Prostate gland (tissue), 2 donors: Measurements from ENCODE around the gene SUZ12.
"Not testable (repeated sequence)": the region's sequence is repeated elsewhere in the genome, so short reads cannot be mapped to it uniquely, and the experiment has no call there.

Experiments
- CTCF ChIP-seq, 4 experiments: fragments of 200-600 bp in 2 of 4; fragments of 450-650 bp in 2 of 4; sonication (generic) in 2 of 4; IDR thresholded peaks; 1 replicate in 3 of 4; 2 replicates in 1 of 4; pipeline ENCODE4 v1.5.1; 2016 to 2019; ENCODE audit warnings: antibody characterized with exemption in 4 of 4, mild to moderate bottlenecking in 2 of 4, moderate library complexity in 2 of 4
- POLR2A ChIP-seq: fragments of 450-650 bp; IDR thresholded peaks from one replicate; pipeline ENCODE4 v1.6.1; 2016; ENCODE audit warnings: antibody characterized with exemption, mild to moderate bottlenecking
- POLR2AphosphoS5 ChIP-seq: sonication (generic); formaldehyde crosslinking; IDR thresholded peaks from one replicate; pipeline ENCODE4 v1.6.1; 2017; ENCODE audit warnings: antibody characterized with exemption

GRCh38 chr17:32042266-32042665 lies 105.5 kb downstream of the SUZ12 start:
- TF ChIP-seq POLR2AphosphoS5; CTCF (IDR thresholded peaks at IDR 0.05); POLR2A: not testable (repeated sequence)
